ENCODE data around the gene HSPB9. TPM values are rescaled to one million over a fixed set of nuclear protein-coding genes. Genes with fewer than 3 reads are reported as not detected.

The HSPB9 gene
- total RNA-seq, 1 donor from 2014 or later = not detected

DNA sequence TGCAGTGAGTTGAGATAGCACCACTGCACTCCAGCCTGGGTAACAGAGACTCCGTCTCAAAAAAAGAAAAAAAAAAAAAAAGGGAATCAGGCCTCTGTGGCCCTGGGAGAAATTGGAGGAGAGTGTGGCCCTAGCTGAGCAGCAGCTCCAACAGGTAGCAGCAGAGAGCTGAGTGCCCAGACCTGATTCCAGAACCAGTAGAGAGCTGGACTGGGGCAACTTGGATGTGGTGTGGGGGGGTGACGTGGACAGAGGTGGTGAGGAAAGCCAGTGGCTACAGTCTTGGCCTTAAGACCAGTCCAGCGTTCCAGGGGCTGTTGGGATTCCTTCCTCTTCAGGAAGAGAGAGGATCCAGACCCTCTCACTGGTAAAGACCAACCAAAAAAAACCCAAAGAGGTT is 1.7 kb downstream of the HSPB9 start:
- TF ChIP-seq, protein P1, sequence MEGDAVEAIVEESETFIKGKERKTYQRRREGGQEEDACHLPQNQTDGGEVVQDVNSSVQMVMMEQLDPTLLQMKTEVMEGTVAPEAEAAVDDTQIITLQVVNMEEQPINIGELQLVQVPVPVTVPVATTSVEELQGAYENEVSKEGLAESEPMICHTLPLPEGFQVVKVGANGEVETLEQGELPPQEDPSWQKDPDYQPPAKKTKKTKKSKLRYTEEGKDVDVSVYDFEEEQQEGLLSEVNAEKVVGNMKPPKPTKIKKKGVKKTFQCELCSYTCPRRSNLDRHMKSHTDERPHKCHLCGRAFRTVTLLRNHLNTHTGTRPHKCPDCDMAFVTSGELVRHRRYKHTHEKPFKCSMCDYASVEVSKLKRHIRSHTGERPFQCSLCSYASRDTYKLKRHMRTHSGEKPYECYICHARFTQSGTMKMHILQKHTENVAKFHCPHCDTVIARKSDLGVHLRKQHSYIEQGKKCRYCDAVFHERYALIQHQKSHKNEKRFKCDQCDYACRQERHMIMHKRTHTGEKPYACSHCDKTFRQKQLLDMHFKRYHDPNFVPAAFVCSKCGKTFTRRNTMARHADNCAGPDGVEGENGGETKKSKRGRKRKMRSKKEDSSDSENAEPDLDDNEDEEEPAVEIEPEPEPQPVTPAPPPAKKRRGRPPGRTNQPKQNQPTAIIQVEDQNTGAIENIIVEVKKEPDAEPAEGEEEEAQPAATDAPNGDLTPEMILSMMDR (IDR thresholded peaks at IDR 0.05) = no peak
- H3K27ac Mint-ChIP-seq = no peak overlapping the region
- H3K36me3 Mint-ChIP-seq (ENCODE audit: low read depth) = peaks cover 52% of the 10 kb centered on the region
- ChIA-PET CTCF (no interaction called here), POLR2A (interaction anchor here (0.7 kb wide), 1 partner anchor 1842 kb away, joined by 6 read pairs; no protein-coding TSS in a partner anchor)
- H3K4me3 Mint-ChIP-seq = no peak overlapping the region
- ATAC-seq (ENCODE audit: low read depth) (no peak), DNase-seq (no peak)
- H3K9me3 Mint-ChIP-seq = no peaks in the 10 kb centered on the region
- peaks cover 14% of the 10 kb centered on the region for H3K4me1 Mint-ChIP-seq
- H3K27me3 Mint-ChIP-seq = no peaks in the 10 kb centered on the region
- intact Hi-C loops (cut with micrococcal nuclease) = no loop called here

DNA sequence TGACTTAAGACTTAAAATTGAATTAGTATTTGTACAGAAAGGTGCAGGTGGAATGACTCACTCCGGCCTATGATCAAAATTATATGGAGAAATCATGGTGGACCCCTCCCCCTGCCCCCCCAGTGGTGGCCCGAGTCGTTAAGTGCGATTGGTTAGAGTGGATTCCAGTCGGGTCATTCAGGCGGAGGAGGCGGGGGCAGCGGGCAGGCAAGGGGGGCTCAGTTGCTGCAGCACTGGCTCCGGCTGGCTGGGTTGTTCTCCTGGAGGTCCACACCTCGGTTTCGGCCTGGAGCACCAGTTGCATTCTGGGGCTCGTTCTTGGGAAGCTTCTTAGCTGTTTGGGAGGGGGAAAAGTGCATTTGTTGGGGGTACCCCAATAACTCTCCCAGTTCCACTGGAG is 3.0 kb downstream of the HSPB9 start:
- Mint-ChIP-seq H3K27me3 (no peaks in the 10 kb centered on the region), H3K4me3 (no peak overlapping the region), H3K4me1 (peaks cover 7% of the 10 kb centered on the region), H3K9me3 (no peaks in the 10 kb centered on the region), H3K36me3 (ENCODE audit: low read depth) (peaks cover 63% of the 10 kb centered on the region), H3K27ac (no peak overlapping the region)
- ChIA-PET POLR2A (no interaction called here), CTCF (no interaction called here)
- TF ChIP-seq, protein P1 (IDR thresholded peaks at IDR 0.05) = no peak
- DNase-seq (no peak), ATAC-seq (ENCODE audit: low read depth) (no peak)
- intact Hi-C loops (cut with micrococcal nuclease) = no loop called here

DNA sequence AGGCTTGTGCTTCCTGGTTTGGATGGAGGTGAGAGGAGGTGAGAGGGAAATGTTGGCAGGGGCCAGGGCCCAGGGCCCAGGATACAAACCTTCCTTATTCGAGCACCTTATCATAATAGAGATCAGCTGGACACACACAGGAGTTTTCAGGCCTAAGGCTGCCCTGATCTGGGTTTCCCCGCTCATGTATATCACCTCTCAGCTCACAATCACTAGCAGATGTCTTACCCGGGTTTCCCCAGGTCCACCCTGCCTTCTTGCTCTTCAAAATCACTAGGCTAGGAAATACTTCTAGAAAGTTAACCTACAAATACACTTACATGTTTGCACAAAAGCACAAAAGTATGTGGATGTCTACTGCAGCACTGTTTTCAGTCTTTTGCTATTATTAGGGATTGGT is 4.2 kb downstream of the HSPB9 start:
- H3K36me3 Mint-ChIP-seq (ENCODE audit: low read depth) = peaks cover 70% of the 10 kb centered on the region
- CTCF ChIA-PET = interaction anchor here (1.5 kb wide), 1 partner anchor 54 kb away, joined by 4 read pairs; the partner anchor contains the start of gene KCNH4

DNA sequence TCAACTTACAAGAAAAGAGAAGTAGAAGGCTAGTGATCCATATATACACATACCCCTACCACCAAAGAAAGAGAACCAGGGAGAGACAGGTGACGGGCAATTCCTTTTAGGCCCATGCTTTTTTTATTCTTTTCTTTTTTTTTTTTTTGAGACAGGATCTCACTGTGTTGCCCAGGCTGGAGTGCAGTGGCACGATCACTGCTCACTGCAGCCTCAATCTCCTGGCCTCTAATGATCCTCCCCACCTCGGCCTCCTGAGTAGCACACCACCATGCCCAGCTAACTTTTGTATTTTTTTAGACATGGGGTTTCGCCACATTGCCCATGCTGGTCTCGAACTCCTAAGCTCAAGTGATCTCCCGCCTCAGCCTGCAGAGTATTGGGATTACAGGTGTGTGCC is 4.8 kb downstream of the HSPB9 start:
- intact Hi-C loops (cut with micrococcal nuclease) = no loop called here
- no peaks in the 10 kb centered on the region for H3K27me3 Mint-ChIP-seq
- ChIA-PET CTCF (interaction anchor here (1.5 kb wide), 1 partner anchor 54 kb away, joined by 4 read pairs; the partner anchor contains the start of gene KCNH4), POLR2A (no interaction called here)
- H3K9me3 Mint-ChIP-seq = no peaks in the 10 kb centered on the region
- peaks cover 68% of the 10 kb centered on the region for H3K36me3 Mint-ChIP-seq (ENCODE audit: low read depth)
- no peak overlapping the region for H3K4me3 Mint-ChIP-seq
- TF ChIP-seq, protein P1 (IDR thresholded peaks at IDR 0.05) = no peak
- H3K4me1 Mint-ChIP-seq = peaks cover 20% of the 10 kb centered on the region
- DNase-seq = no peak
- no peak for ATAC-seq (ENCODE audit: low read depth)
- no peak overlapping the region for H3K27ac Mint-ChIP-seq

More for the DNA sequence above, 4.2 kb downstream of the HSPB9 start:
- Mint-ChIP-seq H3K27me3 (no peaks in the 10 kb centered on the region), H3K9me3 (no peaks in the 10 kb centered on the region), H3K4me1 (peaks cover 14% of the 10 kb centered on the region), H3K4me3 (no peak overlapping the region), H3K27ac (no peak overlapping the region)
- POLR2A ChIA-PET = no interaction called here
- TF ChIP-seq, protein P1 (IDR thresholded peaks at IDR 0.05) = no peak
- ATAC-seq (ENCODE audit: low read depth) = no peak
- no peak for DNase-seq
- intact Hi-C loops (cut with micrococcal nuclease) = no loop called here

DNA sequence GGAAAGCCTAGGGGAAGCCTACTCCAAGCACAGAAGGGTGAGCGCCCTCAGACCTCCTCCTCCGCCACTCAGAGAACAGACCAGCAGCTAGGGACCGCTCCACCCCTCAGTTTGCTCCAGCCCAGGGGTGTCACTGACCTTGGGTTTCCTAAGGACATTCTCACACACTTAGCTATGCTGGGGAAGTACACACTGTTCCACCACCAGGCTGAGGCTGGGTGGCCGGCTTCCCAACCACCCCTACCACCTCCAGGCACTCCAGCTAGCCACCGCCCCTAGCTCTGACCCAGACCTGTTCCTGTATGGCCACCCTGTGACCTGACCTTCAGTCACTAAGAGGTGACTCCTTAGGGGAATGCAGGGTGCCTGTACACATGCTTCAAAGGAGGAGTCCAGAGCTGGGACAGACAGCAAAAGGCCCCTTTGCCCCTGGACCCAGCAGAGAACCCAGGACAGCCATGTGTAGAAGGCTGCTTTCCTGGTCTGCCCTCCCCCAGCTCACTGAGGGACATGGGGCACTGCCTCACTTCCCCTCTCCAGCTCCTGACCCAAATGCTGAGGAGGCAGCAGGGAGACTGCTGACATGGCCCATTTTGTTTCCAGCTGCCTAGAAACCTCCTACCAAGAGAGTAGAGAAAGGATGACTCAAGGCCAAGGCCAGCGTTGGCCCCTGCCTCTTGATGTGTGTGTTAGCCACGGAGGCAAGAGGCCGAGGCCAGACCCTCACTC is 6.7 kb downstream of the HSPB9 start:
- Mint-ChIP-seq H3K36me3 (ENCODE audit: low read depth) (peaks cover 72% of the 10 kb centered on the region), H3K4me3 (no peak overlapping the region), H3K27me3 (no peaks in the 10 kb centered on the region), H3K9me3 (no peaks in the 10 kb centered on the region), H3K27ac (no peak overlapping the region), H3K4me1 (peaks cover 38% of the 10 kb centered on the region)
- DNase-seq = no peak
- intact Hi-C loops (cut with micrococcal nuclease) = no loop called here
- CTCF ChIA-PET = no interaction called here
- POLR2A ChIA-PET = interaction anchor here (0.6 kb wide), 1 partner anchor 278 kb away, joined by 3 read pairs; no protein-coding TSS in a partner anchor
- TF ChIP-seq, protein P1 (IDR thresholded peaks at IDR 0.05) = no peak
- no peak for ATAC-seq (ENCODE audit: low read depth)
